Measurements from ENCODE around the gene OPA3. TPM values are rescaled to one million over a fixed set of nuclear protein-coding genes. Genes with fewer than 3 reads are reported as not detected.
A peak's percentile ranks its signal among the peaks of the same experiment; 100 is the strongest.

OPA3 gene
- total and polyA plus RNA-seq, 9 donors: 3.2 to 8.6 (median 7.1) TPM

- WGBS (ENCODE audit: insufficient coverage): 75% methylated on average over 3 of the region's 3 CpGs
- no peaks in the 10 kb centered on the region for H3K36me3 ChIP-seq (ENCODE audit: control insufficient read depth, insufficient read depth, low read length)
- peaks cover 2% of the 10 kb centered on the region for H3K9me3 ChIP-seq (replicated peaks; ENCODE audit: control insufficient read depth, low read depth, low read length)
- H3K27ac ChIP-seq (ENCODE audit: low read length): peak overlapping the region; percentile 29
- H3K27me3 ChIP-seq (ENCODE audit: control insufficient read depth, insufficient read depth, low read length): no peaks in the 10 kb centered on the region
- peaks cover 7% of the 10 kb centered on the region for H3K4me1 ChIP-seq (ENCODE audit: control insufficient read depth, insufficient read depth, low read length)
- no peak overlapping the region for H3K4me3 ChIP-seq (ENCODE audit: low read length)
- DNase-seq: no peak
Observed at GRCh38 chr19:45568732-45569131, 15.9 kb downstream of the OPA3 start.

GRCh38 chr19:45567609-45568008, 17.0 kb downstream of the OPA3 start:
- H3K4me3 ChIP-seq (ENCODE audit: low read length): no peak overlapping the region
- no peak for DNase-seq
- H3K27me3 ChIP-seq (ENCODE audit: control insufficient read depth, insufficient read depth, low read length): no peaks in the 10 kb centered on the region
- peaks cover 7% of the 10 kb centered on the region for H3K4me1 ChIP-seq (ENCODE audit: control insufficient read depth, insufficient read depth, low read length)
- H3K27ac ChIP-seq (ENCODE audit: low read length): no peak overlapping the region
- peaks cover 2% of the 10 kb centered on the region for H3K9me3 ChIP-seq (replicated peaks; ENCODE audit: control insufficient read depth, low read depth, low read length)
- H3K36me3 ChIP-seq (ENCODE audit: control insufficient read depth, insufficient read depth, low read length): no peaks in the 10 kb centered on the region
- no CpG with 5 or more reads among the region's 2 CpGs for WGBS (ENCODE audit: insufficient coverage)

- DNase-seq: no peak
- H3K27me3 ChIP-seq (ENCODE audit: control insufficient read depth, insufficient read depth, low read length): no peaks in the 10 kb centered on the region
- H3K4me1 ChIP-seq (ENCODE audit: control insufficient read depth, insufficient read depth, low read length): peaks cover 10% of the 10 kb centered on the region
- 40% methylated on average over 4 of the region's 5 CpGs for WGBS (ENCODE audit: insufficient coverage)
- H3K4me3 ChIP-seq (ENCODE audit: low read length): no peak overlapping the region
- H3K27ac ChIP-seq (ENCODE audit: low read length): no peak overlapping the region
- no peaks in the 10 kb centered on the region for H3K9me3 ChIP-seq (replicated peaks; ENCODE audit: control insufficient read depth, low read depth, low read length)
- no peaks in the 10 kb centered on the region for H3K36me3 ChIP-seq (ENCODE audit: control insufficient read depth, insufficient read depth, low read length)
Observed at GRCh38 chr19:45564131-45564780, 20.3 kb downstream of the OPA3 start.

- DNase-seq: peak; percentile 15
- 53% methylated on average over 6 of the region's 11 CpGs for WGBS (ENCODE audit: insufficient coverage)
- H3K27me3 ChIP-seq (ENCODE audit: control insufficient read depth, insufficient read depth, low read length): no peaks in the 10 kb centered on the region
- H3K36me3 ChIP-seq (ENCODE audit: control insufficient read depth, insufficient read depth, low read length): no peaks in the 10 kb centered on the region
- H3K4me1 ChIP-seq (ENCODE audit: control insufficient read depth, insufficient read depth, low read length): peaks cover 5% of the 10 kb centered on the region
- no peaks in the 10 kb centered on the region for H3K9me3 ChIP-seq (replicated peaks; ENCODE audit: control insufficient read depth, low read depth, low read length)
- H3K27ac ChIP-seq (ENCODE audit: low read length): peak overlapping the region; percentile 65
- no peak overlapping the region for H3K4me3 ChIP-seq (ENCODE audit: low read length)
Observed at GRCh38 chr19:45560686-45561085, 23.9 kb downstream of the OPA3 start.

- Histone ChIP-seq H3K4me3 (ENCODE audit: low read length) (no peak overlapping the region), H3K27me3 (ENCODE audit: control insufficient read depth, insufficient read depth, low read length) (no peaks in the 10 kb centered on the region), H3K4me1 (ENCODE audit: control insufficient read depth, insufficient read depth, low read length) (peaks cover 5% of the 10 kb centered on the region), H3K36me3 (ENCODE audit: control insufficient read depth, insufficient read depth, low read length) (no peaks in the 10 kb centered on the region), H3K9me3 (replicated peaks; ENCODE audit: control insufficient read depth, low read depth, low read length) (no peaks in the 10 kb centered on the region), H3K27ac (ENCODE audit: low read length) (no peak overlapping the region)
- WGBS (ENCODE audit: insufficient coverage): 82% methylated on average over 5 of the region's 5 CpGs
- DNase-seq: no peak
Observed at GRCh38 chr19:45560038-45560437, 24.6 kb downstream of the OPA3 start.

GRCh38 chr19:45558399-45558878, 26.2 kb downstream of the OPA3 start:
- no peak overlapping the region for H3K4me3 ChIP-seq (ENCODE audit: low read length)
- 53% methylated on average over 5 of the region's 10 CpGs for WGBS (ENCODE audit: insufficient coverage)
- H3K27ac ChIP-seq (ENCODE audit: low read length): no peak overlapping the region
- H3K9me3 ChIP-seq (replicated peaks; ENCODE audit: control insufficient read depth, low read depth, low read length): no peaks in the 10 kb centered on the region
- no peaks in the 10 kb centered on the region for H3K27me3 ChIP-seq (ENCODE audit: control insufficient read depth, insufficient read depth, low read length)
- no peaks in the 10 kb centered on the region for H3K36me3 ChIP-seq (ENCODE audit: control insufficient read depth, insufficient read depth, low read length)
- peaks cover 5% of the 10 kb centered on the region for H3K4me1 ChIP-seq (ENCODE audit: control insufficient read depth, insufficient read depth, low read length)
- peak; percentile 27 for DNase-seq

GRCh38 chr19:45556835-45557234, 27.8 kb downstream of the OPA3 start:
- H3K27me3 ChIP-seq (ENCODE audit: control insufficient read depth, insufficient read depth, low read length): no peaks in the 10 kb centered on the region
- no peak for DNase-seq
- peaks cover 6% of the 10 kb centered on the region for H3K36me3 ChIP-seq (ENCODE audit: control insufficient read depth, insufficient read depth, low read length)
- H3K4me1 ChIP-seq (ENCODE audit: control insufficient read depth, insufficient read depth, low read length): peaks cover 5% of the 10 kb centered on the region
- no peak overlapping the region for H3K4me3 ChIP-seq (ENCODE audit: low read length)
- no peaks in the 10 kb centered on the region for H3K9me3 ChIP-seq (replicated peaks; ENCODE audit: control insufficient read depth, low read depth, low read length)
- no peak overlapping the region for H3K27ac ChIP-seq (ENCODE audit: low read length)
- WGBS (ENCODE audit: insufficient coverage): 79% methylated on average over 5 of the region's 5 CpGs

- H3K36me3 ChIP-seq (ENCODE audit: control insufficient read depth, insufficient read depth, low read length): peaks cover 6% of the 10 kb centered on the region
- H3K4me1 ChIP-seq (ENCODE audit: control insufficient read depth, insufficient read depth, low read length): no peaks in the 10 kb centered on the region
- H3K4me3 ChIP-seq (ENCODE audit: low read length): no peak overlapping the region
- no CpG with 5 or more reads among the region's 1 CpG for WGBS (ENCODE audit: insufficient coverage)
- no peaks in the 10 kb centered on the region for H3K27me3 ChIP-seq (ENCODE audit: control insufficient read depth, insufficient read depth, low read length)
- H3K27ac ChIP-seq (ENCODE audit: low read length): no peak overlapping the region
- no peaks in the 10 kb centered on the region for H3K9me3 ChIP-seq (replicated peaks; ENCODE audit: control insufficient read depth, low read depth, low read length)
- DNase-seq: no peak
Observed at GRCh38 chr19:45554481-45554880, 30.1 kb downstream of the OPA3 start.

- Histone ChIP-seq H3K9me3 (replicated peaks; ENCODE audit: control insufficient read depth, low read depth, low read length) (no peaks in the 10 kb centered on the region), H3K27me3 (ENCODE audit: control insufficient read depth, insufficient read depth, low read length) (no peaks in the 10 kb centered on the region), H3K36me3 (ENCODE audit: control insufficient read depth, insufficient read depth, low read length) (peaks cover 6% of the 10 kb centered on the region), H3K4me1 (ENCODE audit: control insufficient read depth, insufficient read depth, low read length) (no peaks in the 10 kb centered on the region), H3K27ac (ENCODE audit: low read length) (no peak overlapping the region), H3K4me3 (ENCODE audit: low read length) (no peak overlapping the region)
- WGBS (ENCODE audit: insufficient coverage): 41% methylated on average over 34 of the region's 34 CpGs
- DNase-seq: no peak
Observed at GRCh38 chr19:45553464-45553863, 31.1 kb downstream of the OPA3 start.

- H3K27me3 ChIP-seq (ENCODE audit: control insufficient read depth, insufficient read depth, low read length): no peaks in the 10 kb centered on the region
- 72% methylated on average over 6 of the region's 9 CpGs for WGBS (ENCODE audit: insufficient coverage)
- no peaks in the 10 kb centered on the region for H3K9me3 ChIP-seq (replicated peaks; ENCODE audit: control insufficient read depth, low read depth, low read length)
- H3K36me3 ChIP-seq (ENCODE audit: control insufficient read depth, insufficient read depth, low read length): peaks cover 3% of the 10 kb centered on the region
- DNase-seq: no peak
- H3K4me3 ChIP-seq (ENCODE audit: low read length): no peak overlapping the region
- no peaks in the 10 kb centered on the region for H3K4me1 ChIP-seq (ENCODE audit: control insufficient read depth, insufficient read depth, low read length)
- no peak overlapping the region for H3K27ac ChIP-seq (ENCODE audit: low read length)
Observed at GRCh38 chr19:45547965-45548609, 36.5 kb downstream of the OPA3 start.
